Measurements from ENCODE around the gene DLGAP1.

DNA sequence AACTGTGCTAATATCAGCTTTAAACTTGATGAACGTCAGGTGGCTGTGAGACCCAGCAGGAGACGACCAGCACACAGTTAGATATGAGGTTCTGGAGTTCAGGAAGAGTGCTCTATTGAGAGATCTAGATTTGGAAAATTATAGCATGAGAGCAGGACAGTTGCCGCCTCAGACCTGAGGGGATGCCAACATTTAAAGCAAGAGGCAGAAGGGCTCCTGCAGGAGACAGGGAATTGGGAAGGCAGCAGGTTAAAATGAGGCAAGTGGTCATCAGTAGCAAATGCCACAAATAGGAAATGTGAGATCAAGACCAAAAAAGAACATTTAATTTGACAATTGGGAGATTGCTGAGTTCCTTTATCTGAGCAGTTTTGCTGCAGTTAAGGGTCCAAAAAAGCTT lies 533.3 kb downstream of the DLGAP1 start:
- TF ChIP-seq, protein P1, sequence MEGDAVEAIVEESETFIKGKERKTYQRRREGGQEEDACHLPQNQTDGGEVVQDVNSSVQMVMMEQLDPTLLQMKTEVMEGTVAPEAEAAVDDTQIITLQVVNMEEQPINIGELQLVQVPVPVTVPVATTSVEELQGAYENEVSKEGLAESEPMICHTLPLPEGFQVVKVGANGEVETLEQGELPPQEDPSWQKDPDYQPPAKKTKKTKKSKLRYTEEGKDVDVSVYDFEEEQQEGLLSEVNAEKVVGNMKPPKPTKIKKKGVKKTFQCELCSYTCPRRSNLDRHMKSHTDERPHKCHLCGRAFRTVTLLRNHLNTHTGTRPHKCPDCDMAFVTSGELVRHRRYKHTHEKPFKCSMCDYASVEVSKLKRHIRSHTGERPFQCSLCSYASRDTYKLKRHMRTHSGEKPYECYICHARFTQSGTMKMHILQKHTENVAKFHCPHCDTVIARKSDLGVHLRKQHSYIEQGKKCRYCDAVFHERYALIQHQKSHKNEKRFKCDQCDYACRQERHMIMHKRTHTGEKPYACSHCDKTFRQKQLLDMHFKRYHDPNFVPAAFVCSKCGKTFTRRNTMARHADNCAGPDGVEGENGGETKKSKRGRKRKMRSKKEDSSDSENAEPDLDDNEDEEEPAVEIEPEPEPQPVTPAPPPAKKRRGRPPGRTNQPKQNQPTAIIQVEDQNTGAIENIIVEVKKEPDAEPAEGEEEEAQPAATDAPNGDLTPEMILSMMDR (IDR thresholded peaks at IDR 0.05), result no peak
- TF ChIP-seq EZH2 (IDR thresholded peaks at IDR 0.05) (no peak), EZH2phosphoT487 (IDR thresholded peaks at IDR 0.05) (no peak)
